GM23248 (cell line): ENCODE results near the gene ARHGAP44.

ENCODE experiments used
- EZH2 ChIP-seq: fragments of 200-600 bp; sonication (generic); IDR thresholded peaks from 2 replicates; pipeline ENCODE4 v1.6.1; 2018; ENCODE audit warnings: antibody characterized with exemption, mild to moderate bottlenecking; ENCODE audit not compliant: insufficient read depth, poor library complexity, severe bottlenecking
- EZH2phosphoT487 ChIP-seq: fragments of 200-600 bp; sonication (generic); IDR thresholded peaks from 2 replicates; pipeline ENCODE4 v1.6.1; 2018; ENCODE audit warnings: antibody characterized with exemption, moderate library complexity, mild to moderate bottlenecking, low read depth; ENCODE audit not compliant: insufficient read depth

DNA sequence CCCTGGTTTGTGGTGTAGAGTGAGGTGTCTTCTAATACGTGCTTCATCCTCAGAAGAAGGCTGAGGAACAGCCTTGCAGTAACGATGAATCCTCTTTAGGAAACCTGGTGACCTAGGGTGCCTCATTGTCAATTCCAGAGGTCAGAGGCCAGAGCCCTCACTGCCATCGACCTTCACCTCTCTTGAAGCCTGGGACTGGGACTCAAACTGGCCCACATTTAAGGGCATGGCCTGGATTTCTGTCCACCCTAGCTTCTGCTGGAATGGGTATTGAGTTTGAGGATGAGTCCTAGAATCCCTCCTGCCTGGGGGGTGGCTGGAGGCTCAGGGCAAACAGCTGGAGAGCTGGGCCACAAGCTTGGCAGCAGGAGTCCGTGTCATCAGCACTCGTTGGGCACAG lies 189.9 kb downstream of the ARHGAP44 start:
- no peak for TF ChIP-seq EZH2phosphoT487
- no peak for TF ChIP-seq EZH2
